Keratinocyte (primary cell): Measurements from ENCODE around the gene CD276. TPM values are rescaled to one million over a fixed set of nuclear protein-coding genes. Genes with fewer than 3 reads are reported as not detected.

ENCODE experiments used
- DNase-seq: peaks from one replicate; pipeline ENCODE4 v3.0.0-alpha.2; 2011; ENCODE audit warnings: low read depth, missing footprints, low spot score
- FAIRE-seq: peaks from 2 replicates; lab custom pipeline; 2011; peaks lifted over from hg19 to GRCh38; lab: Jason Lieb, UNC
- H2AFZ ChIP-seq: 2 replicates; pipeline ENCODE4 v1.6.0; 2012; ENCODE audit warnings: low read length, control low read depth, inconsistent platforms; ENCODE audit not compliant: control insufficient read depth
- H3K27ac ChIP-seq: 2 replicates; pipeline ENCODE4 v1.5.1; 2011; ENCODE audit warnings: low read length; ENCODE audit not compliant: control insufficient read depth, insufficient read depth
- H3K27me3 ChIP-seq: 3 replicates; pipeline ENCODE4 v1.6.0; 2011; ENCODE audit warnings: low read length; ENCODE audit not compliant: control insufficient read depth, insufficient read depth; ENCODE audit errors: extremely low read depth
- H3K36me3 ChIP-seq, 2 experiments: 2 replicates in 1 of 2; 3 replicates in 1 of 2; pipeline ENCODE4 v1.5.1; 2011; ENCODE audit warnings: low read length in 2 of 2, mild to moderate bottlenecking in 1 of 2; ENCODE audit not compliant: control insufficient read depth in 2 of 2, insufficient read depth in 2 of 2; ENCODE audit errors: extremely low read depth in 1 of 2
- H3K4me1 ChIP-seq: 3 replicates; pipeline ENCODE4 v1.5.1; 2011; ENCODE audit warnings: low read length; ENCODE audit not compliant: control insufficient read depth, insufficient read depth; ENCODE audit errors: extremely low read depth
- H3K4me2 ChIP-seq: 3 replicates; pipeline ENCODE4 v1.6.0; 2011; ENCODE audit warnings: low read depth, low read length; ENCODE audit not compliant: control insufficient read depth, insufficient read depth; ENCODE audit errors: extremely low read depth
- H3K4me3 ChIP-seq, 3 experiments: fragments of 200-600 bp in 1 of 3; sonication (generic) in 1 of 3; 2 replicates in 2 of 3; 3 replicates in 1 of 3; pipeline ENCODE4 v1.5.1; 2011 to 2016; ENCODE audit warnings: low read length in 3 of 3, mild to moderate bottlenecking in 3 of 3, control low read depth in 2 of 3, inconsistent platforms in 1 of 3, low read depth in 1 of 3, mixed read lengths in 1 of 3, mixed run types in 1 of 3, moderate library complexity in 1 of 3; ENCODE audit not compliant: control insufficient read depth in 2 of 3, insufficient read depth in 2 of 3; ENCODE audit errors: extremely low read depth in 1 of 3
- H3K79me2 ChIP-seq: 2 replicates; pipeline ENCODE4 v1.6.0; 2012; ENCODE audit warnings: low read length; ENCODE audit not compliant: control insufficient read depth, insufficient read depth
- H3K9ac ChIP-seq: 3 replicates; pipeline ENCODE4 v1.6.0; 2011; ENCODE audit warnings: low read length; ENCODE audit not compliant: control insufficient read depth, insufficient read depth; ENCODE audit errors: extremely low read depth
- H3K9me1 ChIP-seq: 3 replicates; pipeline ENCODE4 v1.6.0; 2011; ENCODE audit warnings: low read length; ENCODE audit not compliant: control insufficient read depth, insufficient read depth; ENCODE audit errors: extremely low read depth
- H3K9me3 ChIP-seq: 2 replicates; pipeline ENCODE4 v1.5.1; 2012; ENCODE audit warnings: low read depth, low read length; ENCODE audit not compliant: control insufficient read depth
- H4K20me1 ChIP-seq: 3 replicates; pipeline ENCODE4 v1.6.0; 2011; ENCODE audit warnings: low read length; ENCODE audit not compliant: control insufficient read depth, insufficient read depth; ENCODE audit errors: extremely low read depth
- EZH2 ChIP-seq: IDR thresholded peaks from one replicate; pipeline ENCODE4 v1.6.1; 2012; ENCODE audit warnings: inconsistent platforms, mild to moderate bottlenecking, low read length, moderate library complexity
- dilution Hi-C: fragments of 300-500 bp; cut with MboI; formaldehyde crosslinking; loops from one replicate; pipeline ENCODE4 v1.7.0; 2020; ENCODE audit warnings: low sequenced_read_pairs; ENCODE audit not compliant: extremely low pct_ligation_motif_present
- polyA plus RNA-seq, 5 experiments: library from polyadenylated mRNA; depleted of rRNA in 3 of 5; stranded (reverse) in 3 of 5; stranded (forward) in 1 of 5; unstranded in 1 of 5; fragments of >200 nt; gene quantifications; 1 replicate in 1 of 5; 2 replicates in 3 of 5; 3 replicates in 1 of 5; pipeline versions ENCODE4 v1.2.1 to v1.2.3, GENCODE V29; 2011 to 2012; ENCODE audit warnings: missing spikeins in 2 of 5, low read depth in 1 of 5, low replicate concordance in 1 of 5
- TF ChIP-seq, protein P1 (sequence below), 3 experiments: IDR thresholded peaks in 1 of 3; conservative IDR thresholded peaks in 1 of 3; optimal IDR thresholded peaks in 1 of 3; 2 replicates in 2 of 3; 3 replicates in 1 of 3; pipeline versions ENCODE3 to v1.5.1; 2011; ENCODE audit warnings: low read length in 3 of 3, mild to moderate bottlenecking in 3 of 3, moderate library complexity in 2 of 3, control low read depth in 1 of 3, inconsistent platforms in 1 of 3; ENCODE audit not compliant: insufficient read depth in 2 of 3; ENCODE audit errors: extremely low read depth in 1 of 3

Gene CD276
- polyA plus RNA-seq, 1 donor (not counting 4 experiments of a cell fraction or from before 2014, with no cell fraction given), result 62.9 TPM

DNA sequence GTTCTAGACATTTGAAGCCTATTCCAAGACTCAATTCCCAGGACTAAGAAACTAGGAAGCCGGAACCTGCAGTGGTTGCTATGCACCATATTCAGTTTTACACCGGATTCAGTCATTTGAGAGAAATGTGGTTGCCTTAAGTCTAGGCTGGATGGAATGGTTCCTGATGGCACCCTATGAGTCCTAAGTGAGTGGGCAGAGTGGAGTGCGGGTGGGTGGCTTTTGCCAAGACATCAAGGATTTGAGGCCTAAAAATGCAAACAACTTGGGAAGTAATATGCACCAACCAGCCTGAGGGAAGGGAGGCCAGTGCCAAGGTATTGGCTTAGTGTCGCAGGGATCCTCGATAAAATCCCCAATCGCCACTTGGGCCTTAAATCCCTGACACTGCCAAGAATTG lies 4.2 kb upstream of the CD276 start:
- no peaks in the 10 kb centered on the region for H3K36me3 ChIP-seq
- no peak for FAIRE-seq
- H3K27ac ChIP-seq, result no peak overlapping the region
- no peak overlapping the region for H3K4me3 ChIP-seq
- no peaks in the 10 kb centered on the region for H3K9me3 ChIP-seq
- no peaks in the 10 kb centered on the region for H3K9me1 ChIP-seq
- no peaks in the 10 kb centered on the region for H4K20me1 ChIP-seq
- H3K27me3 ChIP-seq, result no peaks in the 10 kb centered on the region
- H3K79me2 ChIP-seq, result peaks cover 4% of the 10 kb centered on the region
- dilution Hi-C loops, result loop anchor here (25.0 kb wide), 1 partner anchor 93 kb away; no protein-coding TSS in a partner anchor
- DNase-seq, result no peak
- no peak overlapping the region for H3K4me2 ChIP-seq
- peaks cover 4% of the 10 kb centered on the region for H3K4me1 ChIP-seq
- no peak for TF ChIP-seq EZH2
- TF ChIP-seq, protein P1, sequence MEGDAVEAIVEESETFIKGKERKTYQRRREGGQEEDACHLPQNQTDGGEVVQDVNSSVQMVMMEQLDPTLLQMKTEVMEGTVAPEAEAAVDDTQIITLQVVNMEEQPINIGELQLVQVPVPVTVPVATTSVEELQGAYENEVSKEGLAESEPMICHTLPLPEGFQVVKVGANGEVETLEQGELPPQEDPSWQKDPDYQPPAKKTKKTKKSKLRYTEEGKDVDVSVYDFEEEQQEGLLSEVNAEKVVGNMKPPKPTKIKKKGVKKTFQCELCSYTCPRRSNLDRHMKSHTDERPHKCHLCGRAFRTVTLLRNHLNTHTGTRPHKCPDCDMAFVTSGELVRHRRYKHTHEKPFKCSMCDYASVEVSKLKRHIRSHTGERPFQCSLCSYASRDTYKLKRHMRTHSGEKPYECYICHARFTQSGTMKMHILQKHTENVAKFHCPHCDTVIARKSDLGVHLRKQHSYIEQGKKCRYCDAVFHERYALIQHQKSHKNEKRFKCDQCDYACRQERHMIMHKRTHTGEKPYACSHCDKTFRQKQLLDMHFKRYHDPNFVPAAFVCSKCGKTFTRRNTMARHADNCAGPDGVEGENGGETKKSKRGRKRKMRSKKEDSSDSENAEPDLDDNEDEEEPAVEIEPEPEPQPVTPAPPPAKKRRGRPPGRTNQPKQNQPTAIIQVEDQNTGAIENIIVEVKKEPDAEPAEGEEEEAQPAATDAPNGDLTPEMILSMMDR (optimal IDR thresholded peaks at IDR 0.05 in 1 of 3, IDR thresholded peaks at IDR 0.05 in 1 of 3, conservative IDR thresholded peaks at IDR 0.05 in 1 of 3; ENCODE audit: extremely low read depth in 1 of 3, insufficient read depth in 2 of 3, low read length in 3 of 3), result no peak
- no peak overlapping the region for H3K9ac ChIP-seq
- H2AFZ ChIP-seq, result no peak overlapping the region

DNA sequence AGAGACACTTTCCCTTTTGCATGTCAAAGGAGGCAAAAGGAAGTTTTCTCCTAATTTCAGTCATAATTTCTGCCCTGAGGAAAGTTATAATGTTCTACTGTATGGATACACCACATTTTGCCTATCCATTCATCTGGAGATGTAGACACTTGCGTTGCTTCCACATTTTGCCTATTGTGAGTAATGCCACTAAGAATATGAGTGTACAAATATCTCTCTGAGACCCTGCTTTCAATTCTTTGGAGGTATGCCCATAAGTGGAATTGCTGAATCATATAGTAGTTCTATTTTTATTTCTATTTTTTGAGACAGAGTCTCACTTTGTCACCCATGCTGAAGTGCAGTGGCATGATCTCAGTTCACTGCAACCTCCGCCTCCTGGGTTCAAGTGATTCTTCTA lies 3.6 kb upstream of the CD276 start:
- Histone ChIP-seq H3K27me3 (no peaks in the 10 kb centered on the region), H3K4me1 (peaks cover 4% of the 10 kb centered on the region), H3K4me3 (no peak overlapping the region), H4K20me1 (no peaks in the 10 kb centered on the region), H3K9me3 (no peaks in the 10 kb centered on the region), H3K36me3 (no peaks in the 10 kb centered on the region), H3K9me1 (no peaks in the 10 kb centered on the region), H3K9ac (no peak overlapping the region), H3K4me2 (no peak overlapping the region), H2AFZ (no peak overlapping the region), H3K27ac (no peak overlapping the region), H3K79me2 (peaks cover 9% of the 10 kb centered on the region)
- DNase-seq (no peak), FAIRE-seq (no peak)
- TF ChIP-seq, protein P1 (optimal IDR thresholded peaks at IDR 0.05 in 1 of 3, IDR thresholded peaks at IDR 0.05 in 1 of 3, conservative IDR thresholded peaks at IDR 0.05 in 1 of 3; ENCODE audit: extremely low read depth in 1 of 3, insufficient read depth in 2 of 3, low read length in 3 of 3), result no peak
- TF ChIP-seq EZH2, result no peak
- dilution Hi-C loops, result loop anchor here (25.0 kb wide), 1 partner anchor 93 kb away; no protein-coding TSS in a partner anchor
